ENCODE data around the gene ACOXL.
"Not testable (repeated sequence)": the region's sequence is repeated elsewhere in the genome, so short reads cannot be mapped to it uniquely, and the experiment has no call there.

Gene ACOXL
- total RNA-seq = 0 to 0.13 reads per million in 2 donors

DNA sequence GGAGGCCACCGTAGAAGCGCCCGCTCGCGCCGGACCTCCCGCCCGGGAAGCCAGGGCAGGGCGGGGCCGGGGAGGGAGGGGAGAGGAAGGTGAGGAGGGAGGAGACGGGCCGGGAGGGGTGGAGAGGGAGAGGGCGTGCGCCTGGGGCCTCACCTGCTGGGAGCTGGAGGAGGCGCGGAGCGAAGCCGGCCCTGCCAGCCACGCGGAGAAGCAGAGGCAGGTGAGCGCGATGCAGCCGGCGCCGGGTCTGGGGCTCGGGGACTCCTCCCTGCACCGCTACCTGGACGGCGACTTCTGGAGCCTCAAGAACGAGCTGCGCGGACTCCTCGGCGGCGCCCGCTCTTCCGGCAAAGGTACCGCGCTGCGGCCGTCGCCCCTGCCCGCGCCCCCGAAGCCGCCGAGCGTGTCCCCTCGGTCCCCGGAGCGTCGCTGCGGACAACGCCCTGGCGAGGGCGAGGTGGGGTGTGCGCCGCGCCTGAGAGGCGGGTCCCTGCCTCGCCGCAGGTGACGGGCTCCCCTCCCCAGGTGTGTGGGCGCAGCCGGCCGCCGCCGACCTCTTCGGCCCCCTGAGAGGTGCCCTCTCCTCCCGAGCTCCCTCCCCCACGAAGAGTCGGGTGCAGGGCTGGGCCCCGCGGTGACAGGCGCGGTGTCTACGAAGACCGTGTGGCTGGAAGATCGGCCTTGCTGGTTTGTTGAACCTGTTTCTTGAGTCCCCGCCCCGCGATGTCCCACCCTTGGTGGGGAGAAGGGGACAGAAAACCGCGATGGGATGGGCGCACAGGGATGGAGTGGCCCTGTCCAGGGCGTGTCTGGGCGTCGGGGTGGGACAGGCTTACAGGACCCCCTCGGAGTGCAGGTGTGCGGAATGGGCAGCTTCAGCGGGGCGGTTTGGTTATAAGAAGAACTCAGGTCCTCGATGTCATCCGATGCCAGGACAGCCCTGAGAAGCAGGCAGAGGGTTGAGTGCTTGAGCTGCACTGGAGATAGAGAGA, at the start of gene ACOXL:
ACOXL (plus strand) TSS at position 152 of the 992 bp plus-strand sequence. CDS start 35,817 bp downstream, outside the sequence.
- peak in 1 of 5 experiments; percentile 47 for DNase-seq

DNA sequence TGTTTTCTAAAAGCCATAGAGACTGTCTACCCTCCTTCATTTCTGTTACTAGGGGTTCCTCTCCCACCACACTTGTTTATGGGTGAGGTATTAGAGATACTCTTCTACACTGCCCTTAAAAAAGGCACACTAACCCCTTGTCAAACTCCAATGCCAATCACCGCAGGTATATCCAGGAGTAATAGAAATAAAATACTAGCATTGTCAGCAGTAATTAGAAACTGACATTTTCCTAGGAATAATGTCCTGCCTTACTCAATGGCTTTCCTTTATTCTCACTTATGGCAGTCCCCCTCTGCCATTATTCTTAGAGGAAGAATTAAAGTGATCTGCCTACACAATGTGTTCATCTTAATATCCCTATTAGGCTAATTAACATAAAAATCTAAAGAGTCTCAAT, 49.5 kb upstream of the ACOXL start:
- DNase-seq = no peak

GRCh38 chr2:110687775-110688484, 44.4 kb upstream of the ACOXL start:
- DNase-seq = not testable (repeated sequence)

GRCh38 chr2:110688594-110689091, 43.7 kb upstream of the ACOXL start:
- no peak for DNase-seq

DNA sequence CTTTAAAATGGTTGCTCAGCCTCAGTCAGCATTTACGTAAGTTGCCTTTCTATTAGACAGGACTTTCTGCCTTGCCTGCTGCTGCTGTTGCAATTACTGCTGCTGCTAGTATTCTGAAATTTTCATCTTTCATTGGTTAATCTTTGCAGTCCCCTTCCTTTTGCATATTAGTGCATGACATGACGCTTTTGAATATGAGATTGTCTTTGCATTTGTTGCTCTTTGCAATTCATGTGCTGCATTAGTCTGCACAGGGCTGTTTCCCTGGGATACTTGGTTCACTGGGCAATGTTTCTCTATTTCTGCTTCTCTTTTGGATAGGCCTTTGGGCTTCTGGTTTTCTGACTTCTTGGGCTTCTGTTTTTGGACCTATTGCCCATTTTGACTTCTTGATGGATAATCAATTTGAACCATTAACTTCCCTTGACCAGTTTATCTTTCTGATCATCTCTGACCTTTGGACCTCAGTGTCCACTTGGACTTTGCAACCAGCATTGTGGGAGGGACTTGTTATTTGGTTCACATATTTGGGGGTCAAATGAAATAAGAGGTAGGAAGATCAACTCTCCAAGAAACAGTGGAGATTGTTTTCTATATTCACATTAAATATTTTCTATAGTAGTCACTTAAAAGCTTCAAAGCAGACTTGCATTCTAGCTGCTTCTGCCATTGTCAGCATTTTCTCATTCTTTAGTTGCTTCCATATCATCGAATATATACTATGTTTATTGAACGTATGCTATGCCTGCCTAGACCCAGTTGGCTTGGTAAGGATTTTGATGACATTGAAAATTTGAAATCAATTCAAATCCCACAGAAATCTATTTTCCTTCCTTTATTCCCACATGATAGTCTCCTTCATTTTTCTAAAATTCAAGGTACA, 42.0 kb upstream of the ACOXL start:
- no peak for DNase-seq

GRCh38 chr2:110691612-110692258, 40.6 kb upstream of the ACOXL start:
- no peak for DNase-seq

GRCh38 chr2:110695146-110695898, 37.1 kb upstream of the ACOXL start:
- not testable (repeated sequence) for DNase-seq

GRCh38 chr2:110698253-110698652, 34.1 kb upstream of the ACOXL start:
- DNase-seq = not testable (repeated sequence)

DNA sequence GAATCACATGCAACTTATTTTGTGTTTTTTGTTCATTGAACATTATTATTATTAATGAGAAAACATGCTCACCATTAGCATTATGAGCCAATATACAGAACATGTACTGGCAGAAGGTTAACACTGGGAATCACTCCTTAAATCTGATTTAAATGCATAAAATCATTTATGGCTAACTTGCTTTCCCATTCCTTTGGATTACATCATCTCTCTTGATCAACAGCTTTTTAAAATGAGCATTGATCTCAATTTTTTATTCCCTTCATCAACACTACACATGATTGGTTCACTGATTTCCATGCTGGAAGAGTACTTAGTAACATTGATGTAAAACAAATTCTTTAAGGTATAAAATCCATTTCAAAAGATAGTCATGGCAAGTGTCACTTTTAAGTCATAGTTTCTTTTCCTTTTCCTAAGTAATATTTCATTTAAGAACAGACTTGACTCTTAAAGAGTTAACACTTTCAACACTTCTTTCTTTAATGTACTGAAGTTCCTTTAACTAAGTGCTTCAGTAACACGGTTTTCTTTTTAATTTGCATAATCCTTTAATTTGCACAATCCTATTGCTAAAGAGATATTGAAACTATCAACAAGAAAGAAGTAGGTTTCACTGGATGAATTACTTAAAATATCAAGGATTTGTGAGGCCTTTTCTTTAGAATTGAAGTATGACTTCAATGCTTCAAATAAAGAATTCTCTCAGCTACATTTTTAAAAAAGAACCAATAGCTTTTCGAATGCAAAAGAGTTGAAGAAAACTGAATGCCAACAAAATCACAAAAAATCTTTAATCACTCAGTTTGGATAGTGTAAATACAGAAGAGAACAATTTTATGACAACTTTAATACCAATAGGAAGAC, 29.6 kb upstream of the ACOXL start:
- no peak for DNase-seq

GRCh38 chr2:110707386-110707965, 24.9 kb upstream of the ACOXL start:
- DNase-seq = no peak

DNA sequence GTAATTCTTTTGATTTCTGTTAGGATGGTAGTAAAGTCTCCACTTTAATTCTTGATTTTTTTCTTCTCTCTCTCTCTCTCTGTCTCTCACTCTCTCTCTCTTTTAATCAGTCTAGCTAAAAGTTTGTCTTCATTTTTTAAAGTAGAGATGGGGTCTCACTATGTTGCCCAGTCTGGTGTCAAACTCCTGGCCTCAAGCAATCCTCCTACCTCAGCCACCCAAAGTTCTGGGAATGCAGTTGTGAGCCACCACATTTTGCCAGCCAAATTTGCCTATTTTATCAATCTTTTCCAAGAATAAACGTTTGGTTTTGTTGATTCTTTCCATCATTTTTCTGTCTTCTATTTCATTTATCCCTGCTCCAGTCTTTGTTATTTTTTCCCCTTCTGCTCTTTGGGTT, 23.9 kb upstream of the ACOXL start:
- DNase-seq = no peak

GRCh38 chr2:110712737-110713136, 19.6 kb upstream of the ACOXL start:
- DNase-seq = no peak

DNA sequence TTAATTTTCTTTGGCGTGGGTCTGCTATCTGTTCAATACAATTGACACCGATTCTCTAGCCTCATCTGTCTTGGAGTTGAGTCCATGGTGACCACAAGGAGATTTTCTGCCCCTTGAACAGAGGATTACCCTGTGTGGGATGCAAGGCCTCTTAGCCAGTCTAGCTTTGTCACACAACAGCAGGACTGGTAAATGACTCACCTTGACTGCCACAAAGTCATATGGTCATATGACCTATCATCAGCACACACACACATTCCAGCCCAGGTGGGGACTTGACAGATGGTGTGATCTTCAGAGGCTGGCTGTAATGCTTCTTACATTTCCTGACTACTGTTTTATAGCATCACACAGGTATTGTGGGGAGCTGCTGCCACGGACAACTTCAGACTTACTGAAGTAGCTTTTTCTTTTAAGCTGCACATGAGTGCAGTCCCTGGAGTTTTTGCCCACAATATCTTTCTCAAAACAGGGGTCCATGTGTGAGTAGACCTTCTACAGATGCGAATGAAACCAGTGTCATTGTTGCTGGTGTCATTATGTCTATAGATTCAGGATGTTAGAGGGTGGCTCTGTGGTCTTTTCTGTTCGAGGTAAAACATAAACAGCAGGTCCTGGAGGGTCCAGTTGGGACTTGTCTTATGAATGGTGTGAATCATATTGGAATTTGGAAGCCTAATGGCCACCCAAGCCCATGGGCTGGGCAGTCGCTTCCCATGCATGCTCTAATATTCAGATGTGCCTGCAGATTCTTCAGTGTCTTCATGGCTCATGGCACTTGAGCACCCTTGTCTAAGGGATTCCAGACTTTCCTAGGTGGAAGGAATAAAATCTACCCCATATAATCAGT, 18.6 kb upstream of the ACOXL start:
- peak in 1 of 5 experiments; percentile 27 for DNase-seq

GRCh38 chr2:110714452-110715224, 17.7 kb upstream of the ACOXL start:
- no peak for DNase-seq

GRCh38 chr2:110716959-110717645, 15.3 kb upstream of the ACOXL start:
- no peak for DNase-seq

DNA sequence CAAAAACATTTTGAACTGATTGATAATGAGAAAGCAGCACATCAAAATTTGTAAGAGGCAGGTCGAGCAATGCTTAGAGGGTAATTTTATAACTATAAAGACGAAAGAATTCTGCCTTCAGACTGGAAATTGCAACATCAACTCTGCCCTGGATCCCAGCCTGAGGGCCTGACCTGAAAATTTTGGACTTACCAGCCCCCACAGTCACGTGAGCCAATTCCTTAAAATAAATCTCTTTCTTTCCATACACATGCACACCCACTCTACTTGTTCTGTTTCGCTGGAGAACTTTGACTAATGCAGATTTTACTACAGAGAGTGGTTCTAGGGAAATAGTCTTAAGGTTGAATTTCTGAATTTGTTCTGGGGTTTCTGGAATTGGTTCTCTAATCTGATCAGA, 14.6 kb upstream of the ACOXL start:
- no peak for DNase-seq

GRCh38 chr2:110718382-110718781, 14.0 kb upstream of the ACOXL start:
- DNase-seq = no peak
